C4-2B (cell line): ENCODE data around the gene FBXO4.

Source experiments
- H3K27ac ChIP-seq: fragments of 450-650 bp; 2 replicates; pipeline ENCODE4 v1.5.1; 2017
- CTCF ChIP-seq: fragments of 450-650 bp; conservative IDR thresholded peaks from 2 replicates; pipeline ENCODE4 v1.5.1; 2017; ENCODE audit warnings: mild to moderate bottlenecking
- ZFX ChIP-seq: fragments of 450-650 bp; IDR thresholded peaks from 2 replicates; pipeline ENCODE4 v1.6.1; 2017

The FBXO4 gene

DNA sequence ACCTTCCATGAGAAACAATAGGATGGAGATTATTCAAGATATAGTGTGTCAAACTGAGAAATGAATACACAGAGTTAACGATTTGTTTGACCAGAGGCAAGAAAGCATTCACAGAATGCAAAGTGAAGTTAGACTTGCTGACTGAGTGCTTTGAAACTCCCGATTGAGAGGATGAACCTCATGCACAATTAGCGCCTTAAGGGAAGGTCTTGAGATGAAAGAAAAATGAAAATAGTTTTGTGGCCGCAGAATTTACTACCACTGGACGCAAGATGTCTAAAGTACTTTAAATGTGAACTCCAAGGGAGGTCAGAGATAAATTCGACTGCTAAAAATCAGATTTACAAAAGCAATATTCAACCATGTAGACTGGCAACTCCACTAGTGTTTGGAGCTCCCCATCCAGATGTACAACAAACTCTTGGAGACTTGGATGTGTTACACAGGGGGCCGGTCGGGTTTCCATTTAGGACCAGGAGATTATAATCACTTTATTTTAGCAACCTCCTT, 21.6 kb upstream of the FBXO4 start:
- no peak for TF ChIP-seq ZFX
- no peak for TF ChIP-seq CTCF
- peak overlapping the region; percentile 76 for H3K27ac ChIP-seq

GRCh38 chr5:41903892-41904799, 20.9 kb upstream of the FBXO4 start, which contains the start of gene RIMOC1:
Gene RIMOC1, plus strand, starts transcription at chr5:41904344. Its CDS starts 24 bp downstream, at chr5:41904368.
- TF ChIP-seq ZFX (peak; percentile 97), CTCF (no peak)
- peak within 1 kb of the TSS; percentile 76 for H3K27ac ChIP-seq

- TF ChIP-seq ZFX (no peak), CTCF (no peak)
- no peak overlapping the region for H3K27ac ChIP-seq
Measured at GRCh38 chr5:41906151-41906550, 18.9 kb upstream of the FBXO4 start.

- TF ChIP-seq ZFX, result no peak
- TF ChIP-seq CTCF, result no peak
- no peak overlapping the region for H3K27ac ChIP-seq
Measured at GRCh38 chr5:41908374-41909079, 16.6 kb upstream of the FBXO4 start.

DNA sequence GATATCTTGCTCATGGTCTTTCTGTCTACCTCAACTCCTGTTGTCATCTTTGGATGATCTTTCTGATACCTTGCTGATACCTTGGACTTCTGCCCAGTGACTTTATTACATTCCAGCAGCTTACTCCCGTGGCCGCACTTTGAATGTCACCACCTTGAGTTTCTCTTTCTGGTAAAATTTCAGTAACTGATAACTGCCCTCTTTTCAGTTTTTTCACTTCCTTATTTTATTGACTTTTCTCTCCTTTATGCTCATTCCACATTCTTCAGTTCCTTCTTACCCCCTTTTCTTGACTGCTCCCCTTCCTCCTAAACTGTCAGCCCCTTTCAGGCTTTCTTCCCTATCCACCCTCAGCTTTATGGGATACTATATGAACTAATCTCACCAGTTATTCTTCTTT, 7.0 kb upstream of the FBXO4 start:
- no peak for TF ChIP-seq ZFX
- no peak for TF ChIP-seq CTCF

DNA sequence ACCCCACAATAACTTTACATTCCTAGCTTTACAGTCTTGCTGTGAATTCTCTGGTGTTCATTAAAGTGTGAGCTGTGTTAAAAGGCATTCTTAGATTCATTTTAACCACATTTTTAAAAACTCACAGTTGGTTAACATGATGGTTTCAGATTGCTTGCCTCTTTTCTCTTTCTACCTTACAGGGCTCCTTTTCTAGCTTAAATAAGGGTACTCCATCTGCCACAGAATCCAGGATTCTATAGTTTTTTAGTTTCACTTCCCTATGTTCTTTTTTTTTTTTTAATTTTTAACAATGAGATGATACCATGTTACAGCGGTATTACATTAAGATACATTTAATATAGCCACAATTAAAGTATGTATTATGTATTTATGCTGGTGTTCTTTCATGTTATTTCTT, 3.9 kb upstream of the FBXO4 start:
- no peak for TF ChIP-seq ZFX
- no peak for TF ChIP-seq CTCF
- H3K27ac ChIP-seq, result no peak overlapping the region

More for the DNA sequence above, 7.0 kb upstream of the FBXO4 start:
- no peak overlapping the region for H3K27ac ChIP-seq

DNA sequence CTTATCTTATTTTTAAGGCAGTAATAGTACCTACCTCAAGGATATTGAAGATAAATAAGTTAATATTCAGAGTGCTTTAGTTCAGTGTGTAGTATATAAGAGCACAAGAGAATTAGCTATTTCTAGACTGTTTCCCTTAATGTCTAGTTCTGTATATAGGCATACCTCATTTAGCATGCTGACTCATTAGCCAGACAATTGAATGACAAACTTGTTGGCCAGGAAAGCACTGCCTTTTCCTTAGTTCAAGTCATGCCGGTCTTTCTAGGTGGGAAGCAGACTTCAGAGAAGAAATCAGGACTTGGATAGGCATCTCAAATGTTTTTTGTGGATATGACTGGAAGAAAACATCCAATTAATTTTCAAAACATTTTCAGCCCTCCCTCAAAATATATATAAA, 3.2 kb upstream of the FBXO4 start:
- TF ChIP-seq ZFX (no peak), CTCF (no peak)
- no peak overlapping the region for H3K27ac ChIP-seq
